ENCODE results near the gene PREX1.

DNA sequence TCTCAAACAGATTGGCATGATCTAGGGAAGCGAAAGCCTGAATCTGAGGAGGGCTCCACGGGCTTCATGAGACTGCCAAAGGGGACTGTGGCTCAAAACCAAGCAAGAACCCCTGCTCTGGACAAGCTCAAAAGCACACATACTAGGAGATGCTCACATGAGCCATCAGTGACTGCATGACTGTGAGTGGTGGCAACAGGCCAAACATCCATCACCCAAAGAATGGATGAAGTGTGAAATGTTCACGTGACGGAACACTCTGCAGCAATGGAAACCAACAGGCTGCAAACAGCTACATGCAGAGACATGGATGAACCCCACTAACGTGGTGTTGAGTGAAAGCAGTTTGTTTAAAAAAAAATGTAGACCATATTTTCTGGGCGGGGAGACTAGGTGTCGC is 136.3 kb downstream of the PREX1 start:
- no peak for TF ChIP-seq CTCF (IDR thresholded peaks at IDR 0.05)
- no peak for TF ChIP-seq REST (IDR thresholded peaks at IDR 0.05; ENCODE audit: insufficient read depth in 1 of 2, low read depth in 2 of 2, low read length in 1 of 2)

Data from Panc1 (cell line).